ENCODE data around the gene CRELD1. TPM values are rescaled to one million over a fixed set of nuclear protein-coding genes. Genes with fewer than 3 reads are reported as not detected.
"Not testable (repeated sequence)": the region's sequence is repeated elsewhere in the genome, so short reads cannot be mapped to it uniquely, and the experiment has no call there.

Gene CRELD1
- total RNA-seq, 1 experiment from 2014 or later, result 18.7 TPM

- no peak for ATAC-seq
- no TSS peak for BruUV-seq (replicated peaks)
Observed at GRCh38 chr3:9893739-9894138, 39.9 kb upstream of the CRELD1 start.

GRCh38 chr3:9895715-9896114 is 37.9 kb upstream of the CRELD1 start:
- H3K4me2 ChIP-seq (ENCODE audit: low read length); RAD21 ChIA-PET (ENCODE audit: low non-redundant PET in 1 of 2, low total read pairs in 2 of 2, uncharacterized antibody in 2 of 2, unreplicated experiment in 2 of 2); BruUV-seq (replicated peaks); DNase-seq (ENCODE audit: low read depth, low spot score); H3K9ac ChIP-seq (ENCODE audit: low read length); H3K27me3 ChIP-seq (ENCODE audit: insufficient read depth, low read length); intact Hi-C loops (cut with micrococcal nuclease); ATAC-seq; H4K20me1 ChIP-seq (ENCODE audit: insufficient read depth); H2AFZ ChIP-seq (ENCODE audit: low read depth, low read length, poor library complexity, severe bottlenecking); H3K27ac ChIP-seq (ENCODE audit: low read depth, low read length); H3K4me3 ChIP-seq (replicated peaks in 1 of 2; ENCODE audit: low read depth in 1 of 2, low read length in 2 of 2); H3K9me3 ChIP-seq (ENCODE audit: control insufficient read depth in 1 of 2, insufficient read depth in 1 of 2, low read depth in 1 of 2, low read length in 2 of 2); H3K9me2 ChIP-seq (ENCODE audit: insufficient read depth); POLR2A ChIA-PET; CTCF ChIA-PET: not testable (repeated sequence)
- Histone ChIP-seq H3K79me2 (ENCODE audit: insufficient read depth, low read length) (peaks cover 33% of the 10 kb centered on the region), H3K36me3 (ENCODE audit: control insufficient read depth in 1 of 2, insufficient read depth in 2 of 2, low read length in 2 of 2) (peaks cover 11 to 17% of the 10 kb centered on the region in 2 experiments; a peak in 3 of 4 replicates), H3K4me1 (ENCODE audit: control insufficient read depth in 1 of 2, insufficient read depth in 2 of 2, low read length in 2 of 2) (peaks cover 5 to 40% of the 10 kb centered on the region in 2 experiments; a peak in 3 of 4 replicates)

More at GRCh38 chr3:9893739-9894138, 39.9 kb upstream of the CRELD1 start:
- Histone ChIP-seq H3K27ac (ENCODE audit: low read depth, low read length) (no peak overlapping the region), H3K79me2 (ENCODE audit: insufficient read depth, low read length) (peaks cover 36% of the 10 kb centered on the region), H3K36me3 (ENCODE audit: control insufficient read depth in 1 of 2, insufficient read depth in 2 of 2, low read length in 2 of 2) (peaks cover 11 to 17% of the 10 kb centered on the region in 2 experiments; a peak in 3 of 4 replicates), H4K20me1 (ENCODE audit: insufficient read depth) (no peaks in the 10 kb centered on the region), H3K4me3 (replicated peaks in 1 of 2; ENCODE audit: low read depth in 1 of 2, low read length in 2 of 2) (no peak overlapping the region), H3K4me2 (ENCODE audit: low read length) (peak overlapping the region; percentile 23; the same call in 1 of the 2 replicates), H3K4me1 (ENCODE audit: control insufficient read depth in 1 of 2, insufficient read depth in 2 of 2, low read length in 2 of 2) (peaks cover 10 to 46% of the 10 kb centered on the region in 2 experiments; a peak in 3 of 4 replicates), H2AFZ (ENCODE audit: low read depth, low read length, poor library complexity, severe bottlenecking) (no peak overlapping the region), H3K9me3 (ENCODE audit: control insufficient read depth in 1 of 2, insufficient read depth in 1 of 2, low read depth in 1 of 2, low read length in 2 of 2) (no peaks in the 10 kb centered on the region), H3K9me2 (ENCODE audit: insufficient read depth) (no peaks in the 10 kb centered on the region), H3K27me3 (ENCODE audit: insufficient read depth, low read length) (no peaks in the 10 kb centered on the region), H3K9ac (ENCODE audit: low read length) (no peak overlapping the region)
- TF ChIP-seq POLR2AphosphoS5 (IDR thresholded peaks at IDR 0.05; ENCODE audit: low read depth, low read length), result 0 out of 2 replicates have a peak, but pooled peaks have one; percentile 32
- no peak for TF ChIP-seq POLR2A (IDR thresholded peaks at IDR 0.05; ENCODE audit: borderline replicate concordance, extremely low read depth, insufficient read depth, insufficient read length)
- no peak for TF ChIP-seq EGR1 (IDR thresholded peaks at IDR 0.05; ENCODE audit: low read depth)
- CTCF ChIA-PET, result interaction anchor here (1.0 kb wide), 1 partner anchor 53 kb away, joined by 3 read pairs; no protein-coding TSS in a partner anchor
- RAD21 ChIA-PET (ENCODE audit: low non-redundant PET in 1 of 2, low total read pairs in 2 of 2, uncharacterized antibody in 2 of 2, unreplicated experiment in 2 of 2), result no interaction called here
- intact Hi-C loops (cut with micrococcal nuclease), result loop anchor here (5.0 kb wide), 1 partner anchor 39 kb away; the partner anchor contains the start of gene CRELD1
- POLR2A ChIA-PET, result interaction anchor here (1.6 kb wide), 1 partner anchor 9 kb away, joined by 6 read pairs; no protein-coding TSS in a partner anchor
- no peak for DNase-seq (ENCODE audit: low read depth, low spot score)

GRCh38 chr3:9896755-9897407 is 36.8 kb upstream of the CRELD1 start:
- BruUV-seq (replicated peaks); ATAC-seq; POLR2A ChIA-PET; H2AFZ ChIP-seq (ENCODE audit: low read depth, low read length, poor library complexity, severe bottlenecking); CTCF ChIA-PET; RAD21 ChIA-PET (ENCODE audit: low non-redundant PET in 1 of 2, low total read pairs in 2 of 2, uncharacterized antibody in 2 of 2, unreplicated experiment in 2 of 2); H3K9me2 ChIP-seq (ENCODE audit: insufficient read depth); H3K27me3 ChIP-seq (ENCODE audit: insufficient read depth, low read length); DNase-seq (ENCODE audit: low read depth, low spot score); H3K27ac ChIP-seq (ENCODE audit: low read depth, low read length); H3K4me3 ChIP-seq (replicated peaks in 1 of 2; ENCODE audit: low read depth in 1 of 2, low read length in 2 of 2); H4K20me1 ChIP-seq (ENCODE audit: insufficient read depth); H3K9ac ChIP-seq (ENCODE audit: low read length); intact Hi-C loops (cut with micrococcal nuclease); H3K9me3 ChIP-seq (ENCODE audit: control insufficient read depth in 1 of 2, insufficient read depth in 1 of 2, low read depth in 1 of 2, low read length in 2 of 2): not testable (repeated sequence)
- H3K36me3 ChIP-seq (ENCODE audit: control insufficient read depth in 1 of 2, insufficient read depth in 2 of 2, low read length in 2 of 2), result peaks cover 11 to 17% of the 10 kb centered on the region in 2 experiments; a peak in 3 of 4 replicates
- H3K4me1 ChIP-seq (ENCODE audit: control insufficient read depth in 1 of 2, insufficient read depth in 2 of 2, low read length in 2 of 2), result peaks cover 5 to 37% of the 10 kb centered on the region in 2 experiments; a peak in 3 of 4 replicates
- peaks cover 22% of the 10 kb centered on the region for H3K79me2 ChIP-seq (ENCODE audit: insufficient read depth, low read length)
- peak overlapping the region; percentile 30; the same call in 1 of the 2 replicates for H3K4me2 ChIP-seq (ENCODE audit: low read length)

All from HCT116 (cell line).